HepG2 (cell line): ENCODE data around the gene ILDR2. TPM values are rescaled to one million over a fixed set of nuclear protein-coding genes. Genes with fewer than 3 reads are reported as not detected.

ENCODE experiments used
- HNF4A ChIP-seq: sonication (generic); formaldehyde crosslinking; IDR thresholded peaks from 2 replicates; pipeline ENCODE4 v1.4.0; 2020; ENCODE audit warnings: missing genetic modification reagents
- ISL2 ChIP-seq: sonication (generic); formaldehyde crosslinking; IDR thresholded peaks from 2 replicates; pipeline ENCODE4 v1.5.0; 2020; ENCODE audit warnings: missing genetic modification reagents
- LCORL ChIP-seq, 2 experiments: fragments of 450-650 bp in 1 of 2; sonication (generic) in 1 of 2; formaldehyde crosslinking in 1 of 2; IDR thresholded peaks; 2 replicates each; pipeline versions ENCODE4 v1.5.0 to v1.6.1; 2017 to 2020; ENCODE audit warnings: antibody characterized with exemption in 1 of 2, missing genetic modification reagents in 1 of 2
- NCOR1 ChIP-seq: fragments of 200-600 bp; sonication (generic); IDR thresholded peaks from 2 replicates; pipeline ENCODE4 v1.7.0; 2017; ENCODE audit warnings: antibody characterized with exemption, low read length, borderline replicate concordance
- PHF20 ChIP-seq: sonication (generic); formaldehyde crosslinking; IDR thresholded peaks from 2 replicates; pipeline ENCODE4 v1.5.0; 2020; ENCODE audit warnings: mild to moderate bottlenecking, missing genetic modification reagents
- POLR2A ChIP-seq, 2 experiments: IDR thresholded peaks; 2 replicates each; pipeline ENCODE4 v1.6.1; 2011; ENCODE audit warnings: low read depth in 2 of 2, low read length in 2 of 2, mild to moderate bottlenecking in 1 of 2, moderate library complexity in 1 of 2; ENCODE audit not compliant: insufficient read depth in 1 of 2
- THRA ChIP-seq: sonication (generic); formaldehyde crosslinking; IDR thresholded peaks from 2 replicates; pipeline ENCODE4 v1.4.0; 2020; ENCODE audit warnings: missing genetic modification reagents, borderline replicate concordance
- ZNF280D ChIP-seq: sonication (generic); formaldehyde crosslinking; IDR thresholded peaks from 2 replicates; pipeline ENCODE4 v1.5.1; 2020; ENCODE audit warnings: mild to moderate bottlenecking, missing genetic modification reagents
- ZNF3 ChIP-seq: IDR thresholded peaks from 2 replicates; pipeline ENCODE4 v1.7.0; 2017; ENCODE audit warnings: inconsistent platforms
- ZNF562 ChIP-seq: sonication (generic); formaldehyde crosslinking; IDR thresholded peaks from 2 replicates; pipeline ENCODE4 v1.8.0; 2022; ENCODE audit warnings: missing genetic modification reagents, borderline replicate concordance
- polyA plus RNA-seq, 8 experiments: library from polyadenylated mRNA; depleted of rRNA in 3 of 8; stranded (reverse) in 7 of 8; unstranded in 1 of 8; fragments of >200 nt; fragmentation: Illumina TruSeq in 4 of 8; extraction: Trizol in 4 of 8; gene quantifications; 2 replicates each; pipeline versions ENCODE4 v1.2.1 to v1.2.3, GENCODE V29; 2011 to 2016; ENCODE audit warnings: low read depth in 4 of 8, missing spikeins in 1 of 8, mixed read lengths in 1 of 8; ENCODE audit not compliant: insufficient read depth in 1 of 8
- total RNA-seq, 5 experiments: library from RNA; depleted of rRNA; stranded (reverse); fragments of >200 nt; fragmentation: Illumina TruSeq; extraction: Trizol; gene quantifications; 2 replicates each; pipeline ENCODE4 v1.2.3, GENCODE V29; 2016; ENCODE audit warnings: low read depth in 1 of 5
- TF ChIP-seq, protein P1 (sequence below): sonication (generic); formaldehyde crosslinking; IDR thresholded peaks from 2 replicates; pipeline ENCODE4 v1.4.0; 2020; ENCODE audit warnings: missing genetic modification reagents, borderline replicate concordance
- TF ChIP-seq, protein P2 (sequence below): sonication (generic); formaldehyde crosslinking; IDR thresholded peaks from 2 replicates; pipeline ENCODE4 v1.4.0; 2020; ENCODE audit warnings: missing genetic modification reagents
- TF ChIP-seq, protein P3 (sequence below), 2 experiments: IDR thresholded peaks; 2 replicates each; pipeline ENCODE4 v1.6.1; 2011 to 2012; ENCODE audit warnings: low read length in 2 of 2, borderline replicate concordance in 1 of 2, low read depth in 1 of 2, mild to moderate bottlenecking in 1 of 2, moderate library complexity in 1 of 2
- TF ChIP-seq, protein P4 (sequence below): sonication (generic); formaldehyde crosslinking; IDR thresholded peaks from 2 replicates; pipeline ENCODE4 v1.4.0; 2020; ENCODE audit warnings: missing genetic modification reagents

ILDR2 gene
- total and polyA plus RNA-seq, 2 of the 13 experiments (the other 11 are each of a cell fraction or from before 2014, with no cell fraction given), result 0.04 TPM; not detected in 1

- TF ChIP-seq, protein P1, sequence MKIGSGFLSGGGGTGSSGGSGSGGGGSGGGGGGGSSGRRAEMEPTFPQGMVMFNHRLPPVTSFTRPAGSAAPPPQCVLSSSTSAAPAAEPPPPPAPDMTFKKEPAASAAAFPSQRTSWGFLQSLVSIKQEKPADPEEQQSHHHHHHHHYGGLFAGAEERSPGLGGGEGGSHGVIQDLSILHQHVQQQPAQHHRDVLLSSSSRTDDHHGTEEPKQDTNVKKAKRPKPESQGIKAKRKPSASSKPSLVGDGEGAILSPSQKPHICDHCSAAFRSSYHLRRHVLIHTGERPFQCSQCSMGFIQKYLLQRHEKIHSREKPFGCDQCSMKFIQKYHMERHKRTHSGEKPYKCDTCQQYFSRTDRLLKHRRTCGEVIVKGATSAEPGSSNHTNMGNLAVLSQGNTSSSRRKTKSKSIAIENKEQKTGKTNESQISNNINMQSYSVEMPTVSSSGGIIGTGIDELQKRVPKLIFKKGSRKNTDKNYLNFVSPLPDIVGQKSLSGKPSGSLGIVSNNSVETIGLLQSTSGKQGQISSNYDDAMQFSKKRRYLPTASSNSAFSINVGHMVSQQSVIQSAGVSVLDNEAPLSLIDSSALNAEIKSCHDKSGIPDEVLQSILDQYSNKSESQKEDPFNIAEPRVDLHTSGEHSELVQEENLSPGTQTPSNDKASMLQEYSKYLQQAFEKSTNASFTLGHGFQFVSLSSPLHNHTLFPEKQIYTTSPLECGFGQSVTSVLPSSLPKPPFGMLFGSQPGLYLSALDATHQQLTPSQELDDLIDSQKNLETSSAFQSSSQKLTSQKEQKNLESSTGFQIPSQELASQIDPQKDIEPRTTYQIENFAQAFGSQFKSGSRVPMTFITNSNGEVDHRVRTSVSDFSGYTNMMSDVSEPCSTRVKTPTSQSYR (CRISPR knock-in tag), result peak; percentile 88
- TF ChIP-seq, protein P2, sequence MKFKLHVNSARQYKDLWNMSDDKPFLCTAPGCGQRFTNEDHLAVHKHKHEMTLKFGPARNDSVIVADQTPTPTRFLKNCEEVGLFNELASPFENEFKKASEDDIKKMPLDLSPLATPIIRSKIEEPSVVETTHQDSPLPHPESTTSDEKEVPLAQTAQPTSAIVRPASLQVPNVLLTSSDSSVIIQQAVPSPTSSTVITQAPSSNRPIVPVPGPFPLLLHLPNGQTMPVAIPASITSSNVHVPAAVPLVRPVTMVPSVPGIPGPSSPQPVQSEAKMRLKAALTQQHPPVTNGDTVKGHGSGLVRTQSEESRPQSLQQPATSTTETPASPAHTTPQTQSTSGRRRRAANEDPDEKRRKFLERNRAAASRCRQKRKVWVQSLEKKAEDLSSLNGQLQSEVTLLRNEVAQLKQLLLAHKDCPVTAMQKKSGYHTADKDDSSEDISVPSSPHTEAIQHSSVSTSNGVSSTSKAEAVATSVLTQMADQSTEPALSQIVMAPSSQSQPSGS, result peak; percentile 32; the same call in 1 of the 2 replicates
- peak; percentile 97 for TF ChIP-seq HNF4A
- TF ChIP-seq, protein P3, sequence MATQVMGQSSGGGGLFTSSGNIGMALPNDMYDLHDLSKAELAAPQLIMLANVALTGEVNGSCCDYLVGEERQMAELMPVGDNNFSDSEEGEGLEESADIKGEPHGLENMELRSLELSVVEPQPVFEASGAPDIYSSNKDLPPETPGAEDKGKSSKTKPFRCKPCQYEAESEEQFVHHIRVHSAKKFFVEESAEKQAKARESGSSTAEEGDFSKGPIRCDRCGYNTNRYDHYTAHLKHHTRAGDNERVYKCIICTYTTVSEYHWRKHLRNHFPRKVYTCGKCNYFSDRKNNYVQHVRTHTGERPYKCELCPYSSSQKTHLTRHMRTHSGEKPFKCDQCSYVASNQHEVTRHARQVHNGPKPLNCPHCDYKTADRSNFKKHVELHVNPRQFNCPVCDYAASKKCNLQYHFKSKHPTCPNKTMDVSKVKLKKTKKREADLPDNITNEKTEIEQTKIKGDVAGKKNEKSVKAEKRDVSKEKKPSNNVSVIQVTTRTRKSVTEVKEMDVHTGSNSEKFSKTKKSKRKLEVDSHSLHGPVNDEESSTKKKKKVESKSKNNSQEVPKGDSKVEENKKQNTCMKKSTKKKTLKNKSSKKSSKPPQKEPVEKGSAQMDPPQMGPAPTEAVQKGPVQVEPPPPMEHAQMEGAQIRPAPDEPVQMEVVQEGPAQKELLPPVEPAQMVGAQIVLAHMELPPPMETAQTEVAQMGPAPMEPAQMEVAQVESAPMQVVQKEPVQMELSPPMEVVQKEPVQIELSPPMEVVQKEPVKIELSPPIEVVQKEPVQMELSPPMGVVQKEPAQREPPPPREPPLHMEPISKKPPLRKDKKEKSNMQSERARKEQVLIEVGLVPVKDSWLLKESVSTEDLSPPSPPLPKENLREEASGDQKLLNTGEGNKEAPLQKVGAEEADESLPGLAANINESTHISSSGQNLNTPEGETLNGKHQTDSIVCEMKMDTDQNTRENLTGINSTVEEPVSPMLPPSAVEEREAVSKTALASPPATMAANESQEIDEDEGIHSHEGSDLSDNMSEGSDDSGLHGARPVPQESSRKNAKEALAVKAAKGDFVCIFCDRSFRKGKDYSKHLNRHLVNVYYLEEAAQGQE (IDR thresholded peaks at IDR 0.05; ENCODE audit: borderline replicate concordance in 1 of 2, low read depth in 1 of 2, low read length in 2 of 2), result 0 out of 4 replicates have a peak, but pooled peaks of 1 of the 2 experiments have one; percentile 22
- TF ChIP-seq, protein P4, sequence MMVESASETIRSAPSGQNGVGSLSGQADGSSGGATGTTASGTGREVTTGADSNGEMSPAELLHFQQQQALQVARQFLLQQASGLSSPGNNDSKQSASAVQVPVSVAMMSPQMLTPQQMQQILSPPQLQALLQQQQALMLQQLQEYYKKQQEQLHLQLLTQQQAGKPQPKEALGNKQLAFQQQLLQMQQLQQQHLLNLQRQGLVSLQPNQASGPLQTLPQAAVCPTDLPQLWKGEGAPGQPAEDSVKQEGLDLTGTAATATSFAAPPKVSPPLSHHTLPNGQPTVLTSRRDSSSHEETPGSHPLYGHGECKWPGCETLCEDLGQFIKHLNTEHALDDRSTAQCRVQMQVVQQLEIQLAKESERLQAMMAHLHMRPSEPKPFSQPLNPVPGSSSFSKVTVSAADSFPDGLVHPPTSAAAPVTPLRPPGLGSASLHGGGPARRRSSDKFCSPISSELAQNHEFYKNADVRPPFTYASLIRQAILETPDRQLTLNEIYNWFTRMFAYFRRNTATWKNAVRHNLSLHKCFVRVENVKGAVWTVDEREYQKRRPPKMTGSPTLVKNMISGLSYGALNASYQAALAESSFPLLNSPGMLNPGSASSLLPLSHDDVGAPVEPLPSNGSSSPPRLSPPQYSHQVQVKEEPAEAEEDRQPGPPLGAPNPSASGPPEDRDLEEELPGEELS, result peak; percentile 32; the same call in 1 of the 2 replicates
- TF ChIP-seq ZNF562 (CRISPR knock-in tag), result no peak
- no peak for TF ChIP-seq LCORL (IDR thresholded peaks at IDR 0.05)
- TF ChIP-seq LCORL (CRISPR knock-in tag; IDR thresholded peaks at IDR 0.05), result peak; percentile 63
- 0 out of 2 replicates have a peak, but pooled peaks have one; percentile 50 for TF ChIP-seq ZNF280D (CRISPR knock-in tag)
- peak; percentile 48; the same call in 1 of the 2 replicates for TF ChIP-seq THRA (CRISPR knock-in tag)
- TF ChIP-seq POLR2A (IDR thresholded peaks at IDR 0.05; ENCODE audit: insufficient read depth in 1 of 2, low read depth in 2 of 2, low read length in 2 of 2), result peak in 1 of 2 experiments; percentile 38; a peak in 1 of 4 replicates
- TF ChIP-seq PHF20 (CRISPR knock-in tag), result no peak
- TF ChIP-seq NCOR1, result peak; percentile 88
- 0 out of 2 replicates have a peak, but pooled peaks have one; percentile 44 for TF ChIP-seq ZNF3 (CRISPR knock-in tag)
- peak; percentile 47; the same call in 1 of the 2 replicates for TF ChIP-seq ISL2 (CRISPR knock-in tag)
Measured at GRCh38 chr1:166874464-166874863, 100.9 kb downstream of the ILDR2 start (continued).
